GM18868 (cell line): ENCODE measurements around the gene NPIPB6.
"Not testable (repeated sequence)": the region's sequence is repeated elsewhere in the genome, so short reads cannot be mapped to it uniquely, and the experiment has no call there.

Source experiments
- ATAC-seq: cut with Tn5 transposase; IDR thresholded peaks from one replicate; pipeline ENCODE4 v1.9.1; 2021; ENCODE audit warnings: mild to moderate bottlenecking, moderate library complexity; ENCODE audit not compliant: unreplicated experiment

Gene NPIPB6

DNA sequence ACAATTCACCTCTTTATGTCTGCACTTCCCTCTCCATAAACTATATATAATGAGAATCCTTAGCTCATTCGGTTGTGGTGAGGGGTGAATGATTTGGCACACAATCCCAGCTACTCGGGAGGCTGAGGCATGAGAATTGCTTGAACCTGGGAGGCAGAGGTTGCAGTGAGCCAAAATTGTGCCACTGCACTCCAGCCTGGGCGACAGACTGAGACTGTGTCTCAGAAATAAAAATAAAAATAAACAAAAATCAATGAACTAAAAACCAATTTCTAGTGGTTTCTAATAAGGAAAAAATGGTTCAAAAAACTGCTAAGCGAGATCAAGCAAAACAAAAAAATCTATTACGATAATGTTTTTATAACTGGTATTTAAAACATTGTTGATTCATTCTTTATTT is at the start of gene NPIPB6:
Gene NPIPB6 (minus strand): TSS at position 101 of the 400 bp plus-strand sequence. CDS start 686 bp downstream, outside the sequence.
- ATAC-seq, result not testable (repeated sequence)

DNA sequence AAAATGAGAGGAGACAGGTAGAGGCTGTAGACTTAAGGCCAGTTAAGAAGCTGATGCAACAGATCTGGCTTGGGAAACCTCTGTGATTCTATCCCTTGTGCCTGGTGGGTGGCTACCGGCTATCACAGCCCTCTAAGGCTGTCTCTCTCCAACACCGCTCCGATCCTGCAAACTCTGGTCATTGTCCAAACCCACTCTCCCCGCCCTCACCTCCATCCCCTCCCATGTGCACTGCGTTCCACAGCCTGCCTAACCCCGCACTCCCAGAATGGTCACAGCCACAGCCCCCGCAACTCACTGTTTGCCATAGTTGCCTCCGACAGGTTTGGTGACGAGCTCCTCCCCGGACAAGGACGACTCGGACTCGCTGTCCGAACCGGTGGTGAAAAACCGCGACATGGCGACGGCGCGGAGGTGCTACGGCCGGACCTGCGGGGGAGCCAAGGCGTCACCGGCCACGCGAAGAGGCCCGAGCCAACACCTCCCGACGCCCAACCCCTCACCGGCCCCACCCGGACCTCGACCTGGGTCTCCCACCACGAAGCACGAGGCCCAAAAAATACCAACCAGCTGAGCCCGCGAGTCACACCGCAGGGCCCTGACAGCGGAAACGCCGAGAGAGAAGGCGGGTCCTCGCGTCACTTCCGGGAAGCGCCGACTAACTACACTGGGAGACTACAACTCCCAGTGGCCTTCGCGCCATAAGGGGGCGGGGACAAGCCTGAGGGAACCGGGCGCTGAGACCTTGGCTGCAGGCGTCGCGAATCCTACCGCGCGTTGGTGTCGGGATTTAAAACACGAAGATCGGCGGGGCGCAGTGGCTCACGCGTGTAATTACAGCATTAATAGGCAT is 40.1 kb upstream of the NPIPB6 start, which contains the start of gene EIF3CL:
Gene EIF3CL (minus strand): TSS at position 622 of the 853 bp plus-strand sequence. CDS start 223 bp downstream, at position 399.
- peak; percentile 100 for ATAC-seq

DNA sequence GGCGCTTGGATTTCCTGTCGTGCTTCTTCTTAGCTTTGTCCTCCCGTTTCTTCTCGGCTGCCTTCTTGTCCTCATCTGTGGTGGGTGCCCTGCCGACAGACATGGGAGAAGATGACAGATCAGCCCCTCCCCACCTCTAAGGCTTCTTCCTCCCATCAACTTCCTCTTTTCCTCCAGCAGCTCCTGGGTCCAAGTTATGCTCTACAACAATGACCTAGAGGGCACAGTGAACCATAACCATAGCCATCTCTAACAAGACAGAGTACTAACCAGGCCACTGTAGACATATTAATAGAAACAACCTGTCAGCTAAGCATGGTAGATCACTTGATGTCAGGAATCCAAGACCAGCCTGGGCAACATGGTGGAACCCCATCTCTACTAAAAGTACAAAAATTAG is 28.7 kb upstream of the NPIPB6 start:
- ATAC-seq, result not testable (repeated sequence)

DNA sequence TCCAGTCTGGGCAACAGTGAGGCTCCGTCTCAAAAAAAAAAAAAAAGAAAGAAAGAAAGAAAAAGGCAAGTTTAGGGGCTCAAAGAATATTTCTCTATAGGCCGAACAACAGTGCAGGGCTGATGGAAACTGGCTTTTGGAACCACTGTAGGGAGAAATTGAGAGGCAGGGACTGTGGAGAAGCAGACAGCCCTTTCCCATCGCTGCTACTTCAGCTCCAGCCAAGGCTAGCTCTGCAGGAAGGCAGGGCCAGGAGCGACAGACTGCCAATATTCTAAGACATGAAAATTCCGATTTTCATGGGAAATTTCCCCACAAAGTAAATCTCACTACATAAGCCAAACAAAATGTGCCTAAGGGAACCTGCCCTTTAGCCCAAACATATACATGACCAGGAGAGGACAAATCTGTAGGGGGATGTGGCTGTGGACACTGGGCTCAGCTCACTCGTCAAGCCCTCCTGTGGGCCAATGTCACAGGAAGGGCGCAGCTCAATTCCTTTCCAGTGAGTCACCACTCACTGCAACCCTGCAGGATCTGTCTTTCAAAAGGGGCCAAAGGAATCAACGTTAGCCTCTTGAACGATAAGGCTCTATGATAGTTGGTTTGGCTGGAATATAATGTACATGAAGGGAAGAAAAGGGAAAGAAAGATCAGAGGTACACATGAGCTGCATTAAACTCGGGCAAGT is 19.0 kb upstream of the NPIPB6 start:
- ATAC-seq, result not testable (repeated sequence)

DNA sequence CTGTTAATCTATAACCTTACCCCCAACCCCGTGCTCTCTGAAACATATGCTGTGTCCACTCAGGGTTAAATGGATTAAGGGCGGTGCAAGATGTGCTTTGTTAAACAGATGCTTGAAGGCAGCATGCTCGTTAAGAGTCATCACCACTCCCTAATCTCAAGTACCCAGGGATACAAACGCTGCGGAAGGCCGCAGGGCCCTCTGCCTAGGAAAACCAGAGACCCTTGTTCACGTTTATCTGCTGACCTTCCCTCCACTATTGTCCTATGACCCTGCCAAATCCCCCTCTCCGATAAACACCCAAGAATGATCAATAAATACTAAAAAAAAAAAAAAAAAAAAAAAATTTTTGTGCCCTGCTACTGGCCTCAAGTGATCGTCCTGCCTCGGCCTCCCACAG is 14.5 kb upstream of the NPIPB6 start:
- ATAC-seq, result not testable (repeated sequence)

DNA sequence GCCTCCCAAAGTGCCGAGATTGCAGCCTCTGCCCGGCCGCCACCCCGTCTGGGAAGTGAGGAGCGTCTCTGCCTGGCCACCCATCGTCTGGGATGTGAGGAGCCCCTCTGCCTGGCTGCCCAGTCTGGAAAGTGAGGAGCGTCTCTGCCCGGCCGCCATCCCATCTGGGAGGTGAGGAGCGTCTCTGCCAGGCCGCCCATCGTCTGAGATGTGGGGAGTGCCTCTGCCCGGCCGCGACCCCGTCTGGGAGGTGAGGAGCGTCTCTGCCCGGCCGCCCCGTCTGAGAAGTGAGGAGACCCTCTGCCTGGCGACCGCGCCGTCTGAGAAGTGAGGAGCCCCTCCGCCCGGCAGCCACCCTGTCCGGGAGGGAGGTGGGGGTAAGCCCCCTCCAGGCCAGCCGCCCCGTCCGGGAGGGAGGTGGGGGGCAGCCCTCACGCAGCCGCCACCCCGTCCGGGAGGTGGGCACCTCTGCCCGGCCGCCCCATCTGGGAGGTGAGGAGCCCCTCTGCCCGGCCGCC is 13.9 kb upstream of the NPIPB6 start:
- ATAC-seq, result not testable (repeated sequence)

DNA sequence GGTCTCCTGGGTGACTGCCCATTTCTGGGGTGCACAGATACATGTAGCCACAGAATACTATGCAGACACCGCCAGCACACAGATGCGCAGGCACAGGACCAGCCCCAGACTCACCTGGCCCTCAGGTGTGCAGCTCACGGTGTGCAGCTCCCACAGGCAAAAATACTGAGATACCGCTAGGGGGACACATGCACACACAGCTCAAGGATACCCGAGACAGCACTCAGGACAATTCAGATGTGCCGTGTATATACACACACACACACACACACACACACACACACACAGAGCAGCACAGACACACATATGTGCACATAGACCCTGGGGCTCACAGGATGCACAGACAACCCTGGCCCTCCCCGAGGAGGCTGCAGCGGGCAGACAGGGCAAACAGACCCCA is 11.8 kb upstream of the NPIPB6 start:
- ATAC-seq, result not testable (repeated sequence)

DNA sequence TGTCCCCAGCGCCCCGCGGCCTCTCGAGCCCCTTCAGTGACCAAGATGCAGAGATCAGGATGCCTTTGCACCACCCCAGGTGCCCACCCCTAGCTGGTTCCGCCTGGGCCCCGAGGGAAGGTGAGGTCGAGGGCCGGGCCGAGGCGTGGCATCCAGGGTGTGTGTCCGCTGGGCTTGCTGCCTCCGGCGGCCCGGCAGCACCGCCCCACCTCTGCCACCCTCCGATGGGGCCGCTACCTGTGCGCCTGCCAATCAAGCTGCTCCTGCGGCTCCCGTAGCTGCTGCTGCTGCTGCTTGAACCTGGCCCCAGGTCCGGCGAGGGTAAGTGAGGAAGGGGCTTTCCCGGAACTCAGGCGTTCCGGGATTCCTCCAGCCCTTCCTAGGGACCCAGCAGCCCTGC is 11.0 kb upstream of the NPIPB6 start:
- not testable (repeated sequence) for ATAC-seq

DNA sequence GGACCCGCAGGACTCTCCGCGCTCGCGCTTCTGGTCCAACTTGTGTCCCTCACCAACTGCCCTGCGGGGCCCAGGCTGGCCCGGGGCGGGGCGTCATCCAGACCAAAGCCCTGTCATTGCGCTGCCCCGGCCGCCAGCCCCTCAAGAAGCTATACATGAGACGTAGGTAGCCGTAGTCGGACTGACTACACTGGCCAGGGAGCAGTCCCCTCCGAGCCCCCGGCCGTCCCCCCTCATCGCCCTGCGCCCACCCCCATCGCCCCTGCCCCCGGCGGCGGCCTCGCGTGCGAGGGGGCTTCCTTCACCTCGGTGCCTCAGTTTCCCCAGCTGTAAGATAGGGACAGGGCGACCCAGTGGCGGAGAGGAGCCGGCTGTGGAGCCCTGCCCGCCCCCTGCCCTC is 4.6 kb upstream of the NPIPB6 start:
- ATAC-seq, result not testable (repeated sequence)

DNA sequence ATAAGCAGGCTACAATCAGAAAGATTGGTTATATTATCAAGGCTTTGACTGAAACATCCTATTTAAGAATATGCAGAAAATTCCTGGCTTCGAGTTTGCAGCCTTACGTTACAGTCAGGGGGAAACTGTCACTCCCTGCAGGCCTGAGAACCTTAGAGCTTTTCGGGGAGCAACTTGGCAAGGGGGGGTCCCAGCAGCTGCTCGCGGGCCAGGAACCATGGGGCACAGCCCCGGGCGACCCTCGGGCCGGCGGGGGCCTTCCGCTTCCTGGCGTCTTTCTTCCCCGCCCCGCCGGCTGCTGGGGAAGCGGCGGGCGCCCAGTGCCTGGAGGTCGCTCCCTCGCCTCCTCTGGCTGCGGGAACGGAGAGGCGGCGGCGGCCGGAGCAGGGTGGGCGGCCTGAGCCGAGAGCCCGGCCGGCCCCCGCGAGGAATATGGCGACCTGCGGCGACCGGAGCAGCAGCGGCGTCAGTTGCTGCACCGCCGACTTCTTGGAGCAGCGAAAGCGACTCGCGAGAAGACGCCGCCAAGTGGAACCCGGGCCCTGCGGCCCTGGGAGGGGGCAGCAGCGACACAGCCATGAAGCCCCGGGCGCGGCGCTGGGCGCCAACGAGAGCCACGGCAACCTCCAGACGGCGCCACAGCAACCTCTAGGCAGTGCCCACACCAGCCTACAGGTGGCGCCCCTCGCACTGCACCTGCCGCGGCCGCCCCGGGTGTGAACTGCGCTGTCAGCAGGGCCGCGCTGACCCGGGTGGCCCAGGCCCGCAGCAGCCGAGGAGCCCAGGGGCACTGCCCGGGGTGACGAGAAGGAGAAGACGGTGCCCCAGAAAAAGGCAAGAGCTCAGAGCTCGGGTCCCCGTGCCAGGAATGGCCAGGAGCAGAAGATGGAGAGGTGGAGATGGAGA is 1.2 kb upstream of the NPIPB6 start:
- ATAC-seq, result peak; percentile 90

DNA sequence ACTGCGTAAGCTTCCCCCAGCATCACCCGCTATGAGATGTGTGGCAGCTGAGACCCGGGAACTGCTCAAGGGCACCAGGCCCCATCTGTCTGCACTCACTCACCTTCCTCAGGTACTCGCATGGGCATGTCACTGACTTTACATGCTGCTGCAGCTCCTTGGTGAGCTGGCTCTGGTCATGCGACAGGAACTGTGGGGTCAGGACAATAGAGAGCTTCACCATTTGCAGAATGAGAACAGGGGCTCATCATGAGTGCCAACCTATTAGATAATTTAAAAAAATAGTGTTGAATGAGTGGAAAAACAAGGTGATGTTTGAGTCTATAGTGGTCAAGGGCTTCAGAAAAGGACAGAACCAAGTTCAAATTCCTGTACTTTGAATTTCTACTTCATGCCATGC is 708 bp downstream of the NPIPB6 start:
- ATAC-seq, result not testable (repeated sequence)

DNA sequence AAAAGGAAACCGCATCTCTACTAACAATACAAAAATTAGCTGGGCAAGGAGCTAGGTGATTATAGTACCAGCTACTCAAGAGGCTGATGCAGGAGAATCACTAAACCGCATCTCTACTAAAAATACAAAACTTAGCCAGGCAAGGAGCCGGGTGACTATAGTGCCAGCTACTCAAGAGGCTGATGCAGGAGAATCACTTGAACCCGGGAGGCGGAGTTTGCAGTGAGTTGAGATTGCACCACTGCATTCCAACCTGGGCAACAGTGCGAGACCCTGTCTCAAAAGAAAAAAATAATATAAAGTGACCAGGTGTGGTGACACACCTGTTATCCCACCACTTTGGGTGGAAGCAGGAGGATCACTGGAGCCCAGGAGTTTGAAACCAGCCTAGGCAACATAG is 25.1 kb downstream of the NPIPB6 start:
- ATAC-seq, result not testable (repeated sequence)

DNA sequence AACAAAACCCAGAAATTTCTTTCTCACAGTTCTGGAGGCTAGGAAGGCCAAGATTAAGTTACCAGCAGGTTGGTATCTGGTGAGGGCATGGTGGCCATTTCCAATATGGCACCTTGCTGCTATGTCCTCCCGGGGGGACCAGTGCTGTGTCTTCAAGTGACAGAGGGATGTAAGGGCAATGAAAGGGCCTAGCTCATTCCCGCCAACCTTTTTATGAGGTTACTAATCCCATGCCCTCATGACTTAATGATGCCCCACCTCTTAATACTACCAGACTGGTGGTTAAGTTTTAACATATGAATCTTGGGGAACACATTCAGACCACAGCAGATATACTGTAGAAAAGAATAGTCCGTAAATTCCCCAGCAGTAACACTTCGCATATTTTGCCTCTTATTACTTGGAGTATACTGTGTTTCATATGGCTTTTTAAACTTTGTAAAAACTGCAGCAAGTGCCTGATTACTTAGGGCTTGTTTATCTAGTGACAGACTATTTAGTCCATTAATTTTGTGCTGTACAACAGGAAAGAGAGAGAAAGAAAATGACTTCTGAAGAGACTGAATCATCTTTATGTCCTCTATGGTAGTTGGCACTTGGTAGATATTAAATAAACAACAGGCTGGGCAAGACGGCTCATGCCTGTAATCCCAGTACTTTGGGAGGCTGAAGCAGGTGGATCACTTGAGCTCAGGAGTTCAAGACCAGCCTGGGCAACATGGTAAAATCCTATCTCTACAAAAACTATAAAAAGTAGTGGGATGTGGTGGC is 26.2 kb downstream of the NPIPB6 start:
- ATAC-seq, result not testable (repeated sequence)

DNA sequence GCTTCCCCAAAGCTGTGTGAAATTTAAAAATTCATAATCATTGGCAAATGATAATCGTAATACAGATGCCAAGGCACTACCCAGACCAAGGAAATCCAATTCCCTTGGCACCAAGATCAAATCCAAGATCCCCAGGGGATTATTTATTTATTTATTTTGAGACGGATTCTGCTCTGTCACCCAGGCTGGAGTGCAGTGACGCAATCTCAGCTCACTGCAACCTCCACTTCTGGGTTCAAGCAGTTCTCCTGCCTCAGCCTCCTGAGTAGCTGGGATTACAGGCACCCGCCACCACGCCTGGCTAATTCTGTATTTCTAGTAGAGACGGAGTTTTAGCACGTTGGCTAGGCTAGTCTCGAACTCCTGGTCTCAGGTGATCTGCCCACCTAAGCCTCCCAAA is 27.6 kb downstream of the NPIPB6 start:
- ATAC-seq, result not testable (repeated sequence)

DNA sequence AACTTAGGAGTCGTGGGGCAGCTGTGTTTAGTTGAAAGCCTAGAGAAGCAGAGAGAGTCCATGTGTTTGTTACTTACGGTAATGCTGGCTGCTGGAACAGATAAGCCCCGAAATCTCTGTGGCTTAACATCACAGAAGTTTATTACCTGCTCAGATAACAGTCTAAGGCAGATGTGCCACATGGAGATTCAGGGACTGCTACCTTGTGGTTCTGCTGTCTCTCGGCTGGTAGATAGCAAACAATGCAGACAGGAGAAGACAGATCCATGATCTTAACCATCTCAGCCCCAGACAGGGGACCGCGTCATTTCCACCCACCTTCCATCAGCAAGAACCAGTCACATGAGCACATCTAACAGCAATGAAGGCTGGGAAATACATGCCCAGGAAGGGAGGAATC is 30.7 kb downstream of the NPIPB6 start:
- not testable (repeated sequence) for ATAC-seq

DNA sequence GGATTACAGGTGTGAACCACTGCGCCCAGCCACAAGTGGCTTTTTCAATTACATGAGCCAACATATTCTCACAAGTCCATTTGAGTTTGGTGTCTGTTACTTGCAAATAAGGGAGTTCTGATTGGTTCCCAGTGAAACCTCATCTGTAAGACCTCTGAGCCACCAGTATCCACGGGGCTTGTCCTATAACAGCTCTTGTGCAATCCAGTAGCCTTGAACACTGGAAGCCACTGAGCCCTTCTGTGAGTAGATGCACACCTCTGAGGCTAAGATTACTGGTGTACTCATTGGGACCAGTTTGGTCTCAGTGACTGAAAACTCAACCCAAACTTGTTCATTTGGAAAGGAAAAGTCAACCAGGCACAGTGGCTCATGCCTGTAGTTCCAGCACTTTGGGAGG is 32.3 kb downstream of the NPIPB6 start:
- not testable (repeated sequence) for ATAC-seq

DNA sequence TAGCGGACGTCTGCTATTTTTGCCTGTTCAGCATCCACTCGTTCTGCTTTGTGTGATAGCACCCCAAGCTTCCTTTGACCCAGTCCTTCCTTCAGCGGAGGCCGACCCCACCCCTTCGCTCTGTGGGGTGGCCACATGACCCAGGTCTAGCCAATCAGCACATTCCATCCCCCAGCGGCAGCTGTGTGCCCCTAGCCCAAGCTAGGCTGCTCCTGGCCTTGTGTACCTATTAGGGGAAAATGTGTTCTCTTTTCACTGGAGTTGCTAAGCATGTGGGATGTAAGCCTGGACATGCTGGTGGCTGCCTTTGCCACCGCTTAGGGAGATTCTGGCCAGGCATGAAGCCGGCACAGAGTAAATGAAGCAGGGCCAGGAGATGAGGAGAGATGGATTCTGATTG is 33.1 kb downstream of the NPIPB6 start:
- ATAC-seq, result not testable (repeated sequence)

DNA sequence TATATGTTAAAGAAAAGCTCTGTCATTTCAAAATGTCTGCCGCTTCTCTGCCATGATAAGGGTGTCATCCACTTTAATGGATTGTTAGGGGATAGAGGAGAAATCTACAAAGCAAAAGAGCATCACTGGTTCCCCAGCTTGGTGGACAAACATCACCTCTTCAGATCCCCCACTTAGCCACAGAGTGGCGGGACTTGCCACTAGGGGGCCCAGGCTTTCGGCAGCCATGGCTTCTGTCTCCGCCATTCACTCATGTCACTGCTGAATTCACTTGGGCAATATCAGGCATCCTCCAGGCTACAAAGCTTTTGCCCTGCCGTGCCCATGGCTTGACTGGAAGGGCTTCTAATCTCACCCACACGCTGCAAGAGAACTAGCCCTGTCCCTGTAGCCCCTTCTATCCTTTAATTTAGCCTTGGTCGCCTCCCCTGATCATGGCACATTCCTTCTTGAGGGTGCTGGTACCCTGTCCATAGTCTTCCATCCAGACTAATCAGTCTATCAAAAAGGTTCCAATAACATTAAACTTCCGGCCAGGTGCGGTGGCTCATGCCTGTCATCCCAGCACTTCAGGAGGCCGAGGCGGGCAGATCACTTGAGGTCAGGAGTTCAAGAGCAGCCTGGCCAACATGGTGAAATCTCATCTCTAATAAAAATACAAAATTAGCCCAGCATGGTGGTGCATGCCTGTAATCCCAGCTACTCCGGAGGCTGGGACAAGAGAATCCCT is 36.3 kb downstream of the NPIPB6 start:
- ATAC-seq, result no peak

DNA sequence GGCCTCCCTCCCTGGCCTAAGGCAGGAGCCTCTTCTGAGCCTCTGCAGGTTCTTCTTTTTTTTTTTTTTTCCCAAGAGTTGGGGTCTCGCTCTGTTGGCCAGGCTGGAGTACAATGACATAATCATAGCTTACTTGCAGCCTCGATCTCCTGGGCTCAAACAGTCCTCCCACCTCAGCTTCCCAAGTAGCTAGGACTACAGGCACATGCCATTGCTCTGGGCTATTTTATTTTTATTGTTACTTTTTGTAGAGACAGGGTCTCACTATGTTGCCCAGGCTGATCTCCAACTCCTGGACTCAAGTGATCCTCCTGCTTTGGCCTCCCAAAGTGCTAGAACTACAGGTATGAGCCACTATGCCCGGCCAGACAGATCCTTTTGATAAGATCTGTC is 38.4 kb downstream of the NPIPB6 start:
- no peak for ATAC-seq
